Measurements from ENCODE around the gene ISG15.
"Not testable (repeated sequence)": the region's sequence is repeated elsewhere in the genome, so short reads cannot be mapped to it uniquely, and the experiment has no call there.

ISG15 gene

GRCh38 chr1:1013922-1014648 is 788 bp downstream of the ISG15 start:
- DNase-seq: no peak

GRCh38 chr1:1014799-1015681 is 1.7 kb downstream of the ISG15 start:
- no peak for DNase-seq

GRCh38 chr1:1017397-1018320 is 4.4 kb downstream of the ISG15 start:
- DNase-seq: not testable (repeated sequence)

- DNase-seq: not testable (repeated sequence)
These were observed 5.0 kb downstream of the ISG15 start for GRCh38 chr1:1018321-1018685.

GRCh38 chr1:1019122-1019999 is 6.1 kb downstream of the ISG15 start:
- peak; percentile 82 for DNase-seq

GRCh38 chr1:1020000-1020404 is 6.7 kb downstream of the ISG15 start, which contains the start of gene AGRN:
TSS of gene AGRN (plus strand) at chr1:1020120. CDS start at chr1:1020173, 53 bp downstream.
- DNase-seq: no peak

GRCh38 chr1:1020415-1021009 is 7.2 kb downstream of the ISG15 start:
- DNase-seq: no peak

- no peak for DNase-seq
These were observed 8.0 kb downstream of the ISG15 start for GRCh38 chr1:1021010-1021919.

- DNase-seq: no peak
These were observed 8.6 kb downstream of the ISG15 start for GRCh38 chr1:1021920-1022259.

- DNase-seq: no peak
These were observed 9.2 kb downstream of the ISG15 start for GRCh38 chr1:1022302-1023009.

GRCh38 chr1:1023700-1024099 is 10.4 kb downstream of the ISG15 start:
- DNase-seq: no peak

GRCh38 chr1:1024149-1024770 is 11.0 kb downstream of the ISG15 start:
- DNase-seq: no peak

GRCh38 chr1:1024771-1025699 is 11.7 kb downstream of the ISG15 start:
- peak; percentile 84 for DNase-seq

- DNase-seq: no peak
These were observed 12.4 kb downstream of the ISG15 start for GRCh38 chr1:1025730-1026129.

GRCh38 chr1:1026599-1027413 is 13.5 kb downstream of the ISG15 start:
- no peak for DNase-seq

GRCh38 chr1:1027791-1028190 is 14.5 kb downstream of the ISG15 start:
- no peak for DNase-seq
